Measurements from ENCODE around the gene RPL13A.

GRCh38 chr19:49469828-49470614 is 17.4 kb upstream of the RPL13A start:
- peak in 1 of 6 experiments; percentile 7 for TF ChIP-seq CTCF (IDR thresholded peaks at IDR 0.05)
- TF ChIP-seq POLR2A (IDR thresholded peaks at IDR 0.05) = no peak
